ENCODE data around the gene GNL2. TPM values are rescaled to one million over a fixed set of nuclear protein-coding genes. Genes with fewer than 3 reads are reported as not detected.
"Not testable (repeated sequence)": the region's sequence is repeated elsewhere in the genome, so short reads cannot be mapped to it uniquely, and the experiment has no call there.

Gene GNL2
- polyA plus RNA-seq, 10 donors = 45.9 to 60.8 (median 52.1) TPM

DNA sequence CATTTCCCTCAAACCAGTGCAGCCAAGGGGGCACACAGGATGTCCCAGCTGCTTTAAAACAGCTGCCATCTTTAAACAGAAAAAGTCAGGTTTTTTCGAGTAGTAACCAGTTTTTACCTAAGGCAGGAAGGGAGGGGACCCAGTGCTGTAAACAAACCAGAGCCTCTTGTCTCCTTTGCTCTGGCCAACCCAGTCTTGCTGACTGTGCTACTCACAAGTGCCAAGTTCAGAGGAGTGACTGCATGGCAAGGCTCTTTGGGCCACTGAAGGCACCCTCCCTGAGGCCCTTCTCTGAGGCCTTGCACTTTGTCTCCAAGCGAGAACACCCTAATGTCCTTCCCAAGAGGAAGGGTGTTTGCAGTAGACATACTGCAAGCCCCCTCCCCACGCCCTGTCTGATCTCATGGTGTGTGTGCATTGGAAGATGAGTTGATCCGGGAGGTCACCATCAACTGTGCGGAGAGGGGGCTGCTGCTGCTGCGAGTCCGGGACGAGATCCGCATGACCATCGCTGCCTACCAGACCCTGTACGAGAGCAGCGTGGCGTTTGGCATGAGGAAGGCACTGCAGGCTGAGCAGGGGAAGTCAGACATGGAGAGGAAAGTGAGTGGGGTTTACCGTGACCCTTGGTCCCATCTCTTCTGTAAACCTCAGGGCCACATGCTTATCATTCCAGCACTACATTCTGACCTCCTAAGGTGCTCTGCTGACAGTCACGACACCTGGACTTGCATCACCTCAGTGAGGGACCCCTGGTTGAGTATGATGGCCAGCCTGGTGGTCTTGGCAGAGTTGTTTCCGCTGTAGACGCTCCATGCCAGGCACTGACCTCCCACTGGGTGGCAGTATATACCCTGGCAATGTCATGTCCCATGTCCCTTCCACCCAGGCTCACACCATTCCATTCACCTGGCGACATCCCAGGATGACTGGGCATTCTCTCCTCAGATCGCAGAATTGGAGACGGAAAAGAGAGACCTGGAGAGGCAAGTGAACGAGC lies 34.3 kb downstream of the GNL2 start:
- peak in 1 of 3 donors; percentile 15 for DNase-seq

DNA sequence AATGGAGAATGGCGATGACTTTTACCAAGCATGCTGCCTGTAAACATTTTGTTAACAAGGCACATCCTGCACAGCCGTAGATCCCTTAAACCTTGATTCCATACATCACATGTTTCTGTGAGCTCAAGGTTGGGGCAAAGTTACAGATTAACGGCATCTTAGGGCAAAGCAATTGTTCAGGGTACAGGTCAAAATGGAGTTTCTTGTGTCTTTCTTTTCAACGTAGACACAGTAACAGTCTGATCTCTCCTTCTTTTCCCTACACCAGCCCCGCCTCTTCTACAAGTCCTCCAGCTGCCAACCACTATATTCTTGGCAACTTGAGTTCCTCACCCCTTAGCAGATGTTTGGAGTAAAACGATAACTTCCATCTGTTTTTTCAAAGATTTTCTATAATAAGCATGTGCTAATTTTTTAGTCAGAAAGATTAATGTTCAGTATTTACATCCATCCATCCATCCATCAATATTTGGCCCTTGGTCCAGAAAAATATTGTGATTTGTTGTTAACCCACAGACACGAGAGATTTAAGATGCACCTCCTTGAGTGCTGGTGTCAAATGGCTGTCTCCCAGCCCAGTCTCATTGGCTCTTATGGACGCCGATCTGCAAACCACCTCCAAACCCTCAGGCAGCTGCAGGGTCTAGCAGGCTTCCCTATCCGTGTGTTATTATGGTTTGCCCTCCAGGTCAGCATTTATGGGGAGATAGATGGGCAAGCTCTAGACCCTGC lies 35.2 kb downstream of the GNL2 start:
- DNase-seq = peak in 1 of 3 donors; percentile 16

DNA sequence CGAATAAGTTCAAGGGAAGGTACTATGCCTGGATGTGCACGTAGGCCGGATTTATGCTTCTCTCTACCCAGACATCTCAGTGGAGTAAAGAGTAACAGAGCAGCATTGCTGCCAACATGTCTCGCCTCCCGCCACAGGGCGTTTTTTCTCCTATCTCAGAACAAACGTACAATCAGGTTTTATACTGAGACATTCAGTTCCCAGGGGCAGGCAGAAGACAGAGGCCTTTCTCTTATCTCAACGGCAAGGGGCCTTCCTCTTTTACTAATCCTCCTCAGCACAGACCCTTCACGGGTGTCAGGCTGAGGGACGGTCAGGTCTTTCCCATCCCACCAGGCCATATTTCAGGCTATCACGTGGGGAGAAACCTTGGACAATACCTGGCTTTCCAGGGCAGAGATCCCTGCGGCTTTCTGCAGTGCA lies 35.8 kb downstream of the GNL2 start:
- not testable (repeated sequence) for DNase-seq

DNA sequence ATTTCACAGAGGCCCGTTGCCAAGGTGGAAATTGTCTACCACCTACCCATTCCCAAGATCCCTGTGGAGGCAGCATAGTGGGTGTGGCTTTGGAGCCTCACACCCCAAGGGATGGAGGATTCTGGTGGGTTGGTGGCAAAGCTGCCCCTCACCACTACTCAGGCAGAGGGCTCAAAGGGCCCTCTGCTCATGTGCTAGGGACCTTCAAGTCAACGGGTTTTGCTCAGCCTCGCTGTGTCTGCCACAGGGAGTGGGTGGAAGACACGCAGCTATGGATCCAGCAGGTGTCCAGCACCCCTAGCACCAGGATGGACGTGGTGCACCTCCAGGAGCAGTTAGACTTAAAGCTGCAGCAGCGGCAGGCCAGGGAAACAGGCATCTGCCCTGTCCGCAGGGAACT lies 36.7 kb downstream of the GNL2 start:
- no peak for DNase-seq

DNA sequence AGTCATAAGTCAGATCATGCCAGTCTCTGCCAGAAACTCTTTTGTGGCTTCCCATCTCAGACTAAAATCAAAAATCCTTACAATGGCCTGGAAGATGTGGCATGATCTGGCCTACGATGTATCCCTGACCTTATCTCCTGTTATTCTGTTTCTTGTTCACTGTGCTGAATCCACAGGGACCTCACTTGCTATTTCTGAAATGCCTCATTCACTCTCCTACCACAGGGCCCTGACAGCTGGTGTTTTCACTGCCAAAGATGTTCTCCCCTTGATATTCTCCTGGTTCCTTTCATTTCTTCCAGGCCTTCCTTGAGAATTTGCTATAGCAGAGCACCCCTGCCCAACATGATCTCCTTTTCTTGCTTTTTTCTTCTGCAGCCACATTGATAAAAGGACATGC lies 37.3 kb downstream of the GNL2 start:
- DNase-seq = no peak

DNA sequence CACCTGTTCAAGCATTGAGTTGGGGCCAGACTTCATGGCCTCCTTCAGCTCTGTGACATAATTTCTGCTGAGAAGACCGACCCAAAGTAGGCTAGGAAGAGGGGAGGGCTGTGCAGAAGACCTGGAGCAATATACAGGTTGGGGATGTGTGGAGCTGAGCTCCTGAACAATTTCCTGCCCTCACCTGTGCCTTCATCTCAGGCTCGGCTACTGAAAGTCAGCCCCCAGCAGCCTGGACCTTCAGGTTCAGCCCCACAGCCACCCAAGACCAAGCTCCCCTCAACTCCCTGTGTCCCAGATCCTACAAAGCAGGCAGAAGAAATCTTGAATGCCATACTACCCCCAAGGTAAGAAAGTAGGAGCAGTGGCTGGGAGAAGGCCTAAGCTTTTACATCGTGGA lies 38.3 kb downstream of the GNL2 start:
- no peak for DNase-seq

DNA sequence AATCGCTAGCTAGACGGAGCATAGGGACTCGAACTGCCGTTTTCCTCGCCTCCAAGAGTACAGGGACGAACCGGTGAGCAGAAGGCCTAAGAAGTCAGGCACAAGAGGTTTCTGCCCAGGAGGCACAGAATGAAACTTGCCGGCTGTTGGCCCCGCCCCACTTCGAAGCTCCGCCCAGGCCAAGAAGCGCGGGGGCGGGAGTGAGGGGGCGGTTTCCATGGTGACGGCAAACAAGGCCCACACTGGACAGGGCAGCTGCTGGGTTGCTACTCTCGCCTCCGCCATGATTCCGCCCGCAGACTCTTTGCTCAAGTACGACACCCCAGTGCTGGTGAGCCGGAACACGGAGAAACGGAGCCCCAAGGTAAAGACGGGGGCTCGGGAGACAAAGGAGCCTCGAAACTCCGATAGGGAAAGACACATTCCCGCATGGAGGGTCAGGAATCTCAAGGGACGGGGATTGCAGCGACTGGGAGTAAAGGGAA lies 39.0 kb downstream of the GNL2 start, which contains the start of gene DNALI1:
Gene DNALI1 (plus strand): TSS at position 229 of the 485 bp plus-strand sequence. CDS start 55 bp downstream, at position 284.
- peak; percentile 70 to 89 (median 74) for DNase-seq

DNA sequence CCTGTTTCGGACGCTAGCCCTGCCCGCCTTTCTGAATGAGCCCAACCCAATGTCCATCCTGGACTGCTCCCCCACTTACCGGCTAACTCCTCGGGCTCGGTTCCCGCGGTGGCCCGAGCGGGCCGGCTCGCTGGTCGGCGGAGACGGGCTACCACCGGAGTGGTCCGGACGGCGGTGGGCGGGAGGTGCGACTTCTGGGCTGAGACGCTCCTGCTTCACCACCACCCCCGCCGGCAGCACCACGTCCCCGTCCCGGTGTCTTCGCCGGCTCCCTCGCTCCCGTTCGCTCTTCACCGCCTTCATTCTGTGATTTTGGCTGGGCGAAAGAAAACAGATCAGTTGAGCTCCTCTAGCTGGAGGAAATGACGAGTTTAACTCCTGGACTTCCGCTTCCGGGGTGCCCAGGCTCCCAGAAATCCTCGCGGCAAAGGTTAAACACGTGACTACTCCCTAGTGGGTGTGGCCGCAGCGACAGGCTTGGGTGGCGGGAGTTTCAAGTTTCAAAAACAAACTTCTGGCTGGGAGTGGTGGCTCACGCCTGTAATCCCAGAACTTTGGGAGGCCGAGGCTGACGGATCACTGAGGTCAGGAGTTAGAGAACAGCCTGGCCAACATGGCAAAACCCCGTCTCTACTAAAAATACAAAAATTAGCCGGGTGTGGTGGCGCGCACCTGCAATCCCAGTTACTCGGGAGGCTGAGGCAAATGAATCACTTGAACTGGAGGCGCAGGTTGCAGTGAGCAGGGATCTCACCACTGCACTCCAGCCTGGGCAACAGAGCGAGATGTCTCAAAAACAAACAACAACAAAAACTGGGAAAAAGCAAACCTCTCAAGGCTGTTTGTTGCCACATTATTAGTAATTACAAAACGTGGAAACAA lies 41.6 kb downstream of the GNL2 start, which contains the start of gene SNIP1:
Gene SNIP1 (minus strand): TSS at position 367 of the 882 bp plus-strand sequence. CDS start 64 bp downstream, at position 303.
- DNase-seq = peak; percentile 91 to 96 (median 93)

DNA sequence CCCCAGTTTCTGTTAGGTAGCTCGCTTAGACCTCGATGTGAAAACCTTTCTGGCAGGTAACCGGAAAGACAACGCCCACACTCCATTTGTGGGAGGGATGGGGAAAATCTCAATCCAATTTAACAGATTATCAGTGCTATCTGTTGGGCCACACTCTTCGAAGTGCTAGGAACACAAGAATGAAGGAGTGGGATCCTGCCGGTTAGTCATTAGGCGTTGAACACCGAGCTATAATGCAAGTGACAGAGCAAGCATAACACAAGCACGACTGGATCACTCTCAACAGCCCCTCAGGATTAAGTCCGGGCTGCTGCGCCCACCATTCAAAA lies 42.2 kb downstream of the GNL2 start:
- no peak for DNase-seq

DNA sequence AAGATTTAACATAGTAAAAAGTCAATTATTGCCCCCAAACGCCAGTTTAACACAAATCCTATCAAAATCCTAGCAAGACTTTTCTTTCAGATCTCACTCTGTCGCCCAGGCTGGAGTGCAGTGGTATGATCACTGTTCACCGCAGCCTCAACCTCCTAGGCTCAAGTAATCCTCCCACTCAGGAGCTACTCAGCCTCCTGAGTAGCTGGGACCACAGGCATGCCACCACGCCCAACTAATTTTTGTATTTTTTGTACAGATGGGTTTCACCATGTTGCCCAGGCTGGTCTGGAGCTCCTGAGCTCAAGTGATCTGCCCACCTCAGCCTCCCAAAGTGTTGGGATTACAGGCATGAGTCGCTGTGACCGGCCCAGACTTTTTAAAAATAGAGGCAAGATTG lies 46.4 kb downstream of the GNL2 start:
- no peak for DNase-seq

DNA sequence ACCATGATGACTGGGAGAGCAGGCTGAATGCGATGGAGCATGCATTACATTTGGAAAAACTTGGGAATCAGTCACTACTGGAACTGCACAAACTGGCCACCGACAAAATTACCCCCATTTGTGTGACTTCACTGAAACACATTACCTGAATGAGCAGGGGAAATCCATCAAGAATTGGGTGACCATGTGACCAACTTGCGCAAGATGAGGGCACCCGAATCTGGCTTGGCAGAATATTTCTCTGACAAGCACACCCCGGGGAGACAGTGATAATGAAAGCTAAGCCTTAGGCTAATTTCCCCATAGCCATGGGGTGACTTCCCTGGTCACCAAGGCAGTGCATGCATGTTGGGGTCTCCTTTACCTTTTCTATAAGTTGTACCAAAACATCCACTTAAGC lies 50.7 kb downstream of the GNL2 start:
- DNase-seq = no peak

DNA sequence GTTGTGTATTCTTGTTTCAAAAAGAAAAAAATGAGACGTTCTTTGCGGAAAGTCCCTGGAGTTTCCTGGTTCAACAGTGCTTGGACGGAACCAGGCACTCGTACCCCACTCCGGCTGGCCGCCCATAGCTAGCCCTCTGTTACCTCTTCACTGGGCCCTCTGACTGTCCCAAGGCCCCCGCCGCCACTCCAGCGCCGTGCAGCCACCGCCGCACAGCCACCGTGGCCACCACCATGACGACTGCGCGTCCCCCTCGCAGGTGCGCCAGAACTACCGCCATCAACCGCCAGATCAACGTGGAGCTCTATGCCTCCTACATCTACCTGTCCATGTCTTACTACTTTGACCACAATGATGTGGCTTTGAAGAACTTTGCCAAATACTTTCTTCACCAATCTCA lies 51.2 kb downstream of the GNL2 start:
- DNase-seq = no peak

DNA sequence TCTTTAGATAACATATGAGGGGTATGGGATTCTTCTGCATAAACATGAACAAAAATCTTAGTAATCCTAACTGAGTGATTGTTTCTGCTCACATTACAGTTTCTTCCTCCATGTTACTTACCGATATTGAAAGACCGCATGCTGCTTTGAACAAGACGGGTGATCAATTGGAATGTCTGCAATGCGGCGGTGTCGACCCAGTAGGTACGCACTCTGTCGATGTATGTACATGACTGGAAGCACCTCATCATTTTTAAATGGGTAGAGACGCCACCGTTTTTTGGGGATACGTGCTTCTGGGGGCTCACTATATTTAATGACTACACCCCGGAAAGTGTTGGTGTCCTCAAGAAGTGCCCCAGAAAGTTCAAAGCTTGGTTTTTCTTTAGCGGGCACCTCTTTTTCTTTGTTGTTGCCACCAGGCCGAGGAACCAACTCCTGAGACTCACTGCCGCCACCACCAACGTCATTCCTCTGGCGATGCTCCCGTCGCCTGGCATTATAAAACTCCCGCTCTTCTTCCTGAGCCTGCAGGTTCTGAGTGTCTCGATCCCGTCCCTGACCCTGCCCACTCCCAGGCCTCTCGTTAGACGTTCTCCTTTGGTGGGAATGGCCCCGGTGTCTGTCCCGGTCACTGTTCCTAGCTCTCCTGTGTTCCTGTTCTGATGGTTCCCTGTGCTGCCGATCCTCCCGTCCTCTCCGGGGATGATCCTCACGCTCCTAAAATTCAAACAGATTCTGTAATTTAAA lies 55.5 kb downstream of the GNL2 start:
- no peak for DNase-seq

DNA sequence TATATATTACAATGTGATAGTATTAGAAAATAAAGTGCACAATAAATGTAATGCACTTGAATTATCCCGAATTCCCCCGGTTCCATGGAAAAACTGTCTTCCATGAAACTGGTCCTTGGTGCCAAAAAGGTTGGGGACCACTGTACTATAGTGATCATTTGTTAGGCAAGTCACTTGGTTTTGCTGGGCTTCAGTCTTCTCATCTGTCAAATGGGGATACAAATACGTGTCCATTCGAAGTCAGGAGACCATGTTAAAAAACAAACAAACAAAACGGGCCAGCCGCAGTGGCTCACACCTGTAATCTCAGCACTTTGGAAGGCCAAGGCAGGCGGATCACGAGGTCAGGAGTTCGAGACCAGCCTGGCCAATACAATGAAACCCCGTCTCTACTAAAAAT lies 56.6 kb downstream of the GNL2 start:
- not testable (repeated sequence) for DNase-seq

DNA sequence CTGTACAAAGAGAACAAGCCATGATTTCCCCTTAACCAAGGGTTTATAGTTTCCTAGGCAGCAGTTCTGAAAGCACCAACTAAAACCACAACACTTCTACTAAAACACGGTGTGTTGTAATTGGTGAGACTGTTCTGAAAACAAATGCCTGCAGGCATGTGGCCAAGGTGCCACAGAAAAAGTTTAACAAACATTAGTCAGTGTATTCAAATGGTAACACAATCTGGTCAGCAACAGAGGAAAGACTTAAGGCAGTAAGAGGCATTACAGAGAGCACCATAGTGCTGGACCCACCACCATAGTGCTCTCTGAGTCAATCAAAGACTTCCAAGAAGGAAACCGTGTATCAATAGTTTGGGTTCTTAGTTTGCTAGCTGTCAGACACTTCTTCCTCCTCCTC lies 58.4 kb downstream of the GNL2 start:
- no peak for DNase-seq

DNA sequence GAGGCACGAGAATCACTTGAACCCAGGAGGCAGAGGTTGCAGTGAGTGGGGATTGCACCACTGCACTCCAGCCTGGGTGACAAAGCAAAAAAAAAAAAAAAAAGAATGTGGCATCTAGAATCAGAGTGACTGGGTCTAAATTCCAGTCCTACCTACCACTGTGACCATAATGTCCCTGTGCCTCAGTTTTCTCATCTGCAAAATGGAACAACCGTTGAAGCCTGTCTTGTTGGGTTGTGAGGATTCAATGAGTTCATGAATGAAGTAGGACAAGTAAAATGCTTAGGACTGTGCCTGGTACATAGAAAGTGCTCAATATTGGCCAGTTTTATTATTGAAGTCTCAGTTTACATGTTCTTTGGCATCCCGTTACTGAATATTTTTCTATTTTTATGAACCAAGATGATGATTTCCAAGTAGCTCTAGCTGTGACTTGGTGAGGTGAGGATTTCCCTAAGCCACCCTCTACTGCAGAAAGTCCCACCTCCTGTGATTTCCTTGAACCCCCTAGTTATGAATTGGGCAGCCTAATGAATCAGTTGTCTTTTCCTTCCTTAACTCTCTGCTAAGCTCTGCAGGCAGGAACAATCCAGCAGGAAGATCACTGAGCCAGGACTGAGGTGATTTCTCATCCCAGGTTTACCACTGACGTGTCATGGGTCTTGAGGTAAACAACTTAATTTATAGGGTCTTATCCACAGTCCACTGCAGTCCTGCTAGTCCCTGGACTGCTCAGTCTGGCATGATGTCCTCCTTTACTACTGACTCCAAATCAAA lies 62.2 kb downstream of the GNL2 start:
- no peak for DNase-seq

DNA sequence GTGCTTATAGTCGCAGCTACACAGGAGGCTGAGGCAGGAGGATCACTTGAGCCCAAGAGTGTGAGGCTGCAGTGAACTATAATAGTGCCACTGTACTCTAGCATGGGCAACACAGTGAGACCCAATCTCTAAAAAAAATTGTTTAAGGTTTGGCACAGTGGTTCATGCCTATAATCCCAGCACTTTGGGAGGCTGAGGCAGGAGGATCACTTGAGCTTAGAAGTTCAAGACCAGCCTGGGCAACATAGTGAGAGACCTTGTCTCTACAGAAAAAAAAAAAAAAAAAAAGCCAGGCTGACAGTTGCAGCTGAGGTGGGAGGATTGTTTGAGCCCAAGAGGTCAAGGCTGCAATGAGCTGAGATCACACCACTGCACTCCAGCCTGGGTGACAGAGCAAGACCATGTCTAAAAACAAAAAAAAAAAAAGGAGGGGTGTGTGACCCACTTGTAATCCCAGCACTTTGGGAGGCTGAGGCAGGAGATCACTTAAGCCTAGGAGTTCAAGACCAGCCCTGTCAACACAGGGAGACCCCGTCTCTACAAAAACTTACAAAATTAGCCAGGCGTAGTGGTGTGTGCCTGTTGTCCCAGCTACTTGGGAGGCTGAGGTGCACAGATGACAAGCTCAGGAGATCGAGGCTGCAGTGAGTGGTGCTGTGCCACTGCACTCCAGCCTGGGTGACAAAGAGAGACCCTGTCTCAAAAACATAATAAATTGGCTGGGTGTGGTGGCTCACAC lies 63.1 kb downstream of the GNL2 start:
- DNase-seq = not testable (repeated sequence)

DNA sequence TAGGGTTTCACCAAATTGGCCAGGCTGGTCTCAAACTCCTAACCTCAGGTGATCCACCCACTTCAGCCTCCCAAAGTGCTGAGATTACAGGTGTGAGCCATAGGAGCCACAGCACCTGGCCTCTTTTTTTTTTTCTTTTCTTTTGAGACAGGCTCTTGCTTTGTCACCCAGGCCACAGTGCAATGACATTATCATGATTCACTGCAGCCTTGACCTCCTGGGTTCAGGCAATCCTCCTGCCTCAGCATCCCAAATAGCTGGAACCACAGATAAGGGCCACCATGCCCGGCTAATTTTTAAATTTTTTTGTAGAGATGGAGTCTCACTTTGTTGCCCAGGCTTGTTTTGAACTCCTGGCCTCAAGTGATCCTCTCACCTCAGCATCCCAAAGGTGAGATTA lies 65.8 kb downstream of the GNL2 start:
- DNase-seq = not testable (repeated sequence)

DNA sequence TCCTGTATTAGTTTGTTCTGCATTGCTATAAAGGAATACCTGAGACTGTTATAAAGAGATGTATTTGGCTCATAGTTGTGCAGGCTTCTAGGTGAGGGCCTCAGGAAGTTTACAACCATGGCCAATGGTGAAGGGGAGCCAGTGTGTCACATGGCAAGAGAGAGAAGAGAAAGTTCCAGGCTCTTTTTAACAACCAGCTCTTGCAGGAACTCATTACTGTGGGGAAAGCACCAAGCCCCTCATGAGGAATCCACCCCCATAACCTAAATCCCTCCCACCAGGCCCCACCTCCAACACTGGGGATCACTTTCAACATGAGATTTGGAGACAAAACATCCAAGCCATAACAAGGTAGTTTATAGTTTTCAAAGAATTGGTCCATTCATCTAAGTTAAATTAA lies 76.1 kb downstream of the GNL2 start:
- no peak for DNase-seq
